Mesothelial cell of epicardium (in vitro differentiated cells): ENCODE measurements around the gene NF1. TPM values are rescaled to one million over a fixed set of nuclear protein-coding genes. Genes with fewer than 3 reads are reported as not detected.

Experiments used
- DNase-seq, 2 experiments: peaks; one replicate each; pipeline ENCODE4 v3.0.0; 2021; ENCODE audit warnings: low spot score in 2 of 2; ENCODE audit not compliant: unreplicated experiment in 2 of 2
- H3K27ac Mint-ChIP-seq: 2 replicates; pipeline ENCODE4 v1.8.0; 2021; ENCODE audit warnings: mixed read lengths
- H3K27me3 Mint-ChIP-seq: 2 replicates; pipeline ENCODE4 v1.8.0; 2021; ENCODE audit warnings: low read depth, mixed read lengths
- H3K36me3 Mint-ChIP-seq: 2 replicates; pipeline ENCODE4 v1.8.0; 2021; ENCODE audit warnings: mixed read lengths
- H3K4me1 Mint-ChIP-seq: 2 replicates; pipeline ENCODE4 v1.8.0; 2021; ENCODE audit warnings: mixed read lengths
- H3K4me3 Mint-ChIP-seq: 2 replicates; pipeline ENCODE4 v1.8.0; 2021; ENCODE audit warnings: mild to moderate bottlenecking, moderate library complexity, mixed read lengths
- H3K9me3 Mint-ChIP-seq: 2 replicates; pipeline ENCODE4 v1.8.0; 2021; ENCODE audit warnings: mixed read lengths
- CTCF ChIP-seq: fragments of 200-600 bp; sonication (generic); IDR thresholded peaks from one replicate; pipeline ENCODE4 v1.5.0; 2021; ENCODE audit warnings: antibody characterized with exemption; ENCODE audit not compliant: unreplicated experiment
- total RNA-seq: library from RNA; stranded (reverse); gene quantifications from 3 replicates; pipeline ENCODE4 v1.2.1, GENCODE V29; 2021

The NF1 gene
- total RNA-seq, 1 donor from 2014 or later, result 104 TPM

DNA sequence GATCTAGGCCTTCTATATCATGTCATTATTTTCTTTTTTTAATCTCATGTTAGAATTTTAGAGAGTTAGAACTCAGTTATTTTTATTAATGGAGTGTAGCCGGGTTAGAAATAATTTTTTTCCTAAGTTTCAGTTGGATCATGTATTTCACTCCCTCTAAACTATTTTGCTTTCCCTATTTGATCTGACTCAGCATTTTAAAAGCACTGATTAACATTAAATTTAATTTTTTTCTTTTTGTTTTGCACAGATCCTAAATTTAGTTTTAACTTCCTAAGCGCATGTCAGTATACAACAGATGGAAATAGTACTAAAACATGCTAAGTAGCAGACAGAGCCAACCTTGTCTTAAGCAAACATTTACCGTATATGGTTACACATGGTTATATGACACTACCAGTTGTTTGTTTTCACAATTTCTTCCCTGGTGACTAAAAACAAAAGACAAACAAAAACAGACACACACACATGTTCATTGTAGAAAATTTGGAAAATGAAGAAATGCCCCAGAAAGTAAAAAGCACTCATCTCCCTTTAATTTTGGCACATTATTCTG is 263.1 kb downstream of the NF1 start:
- H3K4me1 Mint-ChIP-seq, result no peaks in the 10 kb centered on the region
- H3K27ac Mint-ChIP-seq, result no peak overlapping the region
- H3K36me3 Mint-ChIP-seq, result peaks cover 35% of the 10 kb centered on the region
- TF ChIP-seq CTCF, result no peak
- H3K27me3 Mint-ChIP-seq, result no peaks in the 10 kb centered on the region
- H3K9me3 Mint-ChIP-seq, result no peaks in the 10 kb centered on the region
- no peak for DNase-seq
- H3K4me3 Mint-ChIP-seq, result no peak overlapping the region

DNA sequence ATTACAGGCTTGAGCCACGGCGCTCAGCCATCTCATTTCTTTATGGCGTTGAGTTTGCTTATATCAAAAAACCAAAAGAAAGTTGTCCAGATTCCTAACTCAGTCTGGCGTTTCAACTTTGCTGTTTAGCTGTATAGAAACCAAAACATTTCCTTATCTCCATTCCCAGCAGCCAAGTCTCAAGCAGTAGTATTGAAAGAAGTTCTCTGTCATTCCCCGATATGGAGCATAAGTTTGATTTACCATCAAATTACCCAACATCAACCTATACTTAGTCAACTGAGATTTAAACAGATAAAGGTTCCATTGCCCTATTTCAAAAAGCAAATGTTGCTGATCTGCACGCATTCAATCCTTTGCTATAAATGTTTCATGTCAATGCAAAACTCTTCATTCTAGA is 269.2 kb downstream of the NF1 start:
- Mint-ChIP-seq H3K4me1 (no peaks in the 10 kb centered on the region), H3K4me3 (no peak overlapping the region), H3K36me3 (peaks cover 24% of the 10 kb centered on the region), H3K9me3 (no peaks in the 10 kb centered on the region), H3K27ac (no peak overlapping the region), H3K27me3 (no peaks in the 10 kb centered on the region)
- no peak for DNase-seq
- no peak for TF ChIP-seq CTCF

DNA sequence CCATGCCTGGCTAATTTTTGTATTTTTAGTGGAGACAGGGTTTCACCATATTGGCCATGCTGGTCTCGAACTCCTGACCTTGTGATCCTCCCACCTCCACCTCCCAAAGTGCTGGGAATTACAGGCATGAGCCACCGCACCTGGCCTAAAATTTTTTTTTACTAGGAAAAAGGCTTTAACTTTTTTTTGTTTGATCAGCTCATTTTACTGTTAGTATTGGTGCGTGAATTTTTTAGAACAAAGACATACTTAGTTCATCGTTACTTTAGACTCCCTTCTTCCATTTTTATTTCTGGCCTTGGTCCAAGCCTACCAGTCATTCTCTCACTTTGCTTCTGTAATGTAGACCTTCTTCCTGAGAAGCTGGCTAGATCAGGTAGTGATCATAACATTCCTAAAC is 271.3 kb downstream of the NF1 start:
- Mint-ChIP-seq H3K27me3 (no peaks in the 10 kb centered on the region), H3K9me3 (no peaks in the 10 kb centered on the region), H3K27ac (no peak overlapping the region), H3K4me3 (no peak overlapping the region), H3K36me3 (peaks cover 20% of the 10 kb centered on the region), H3K4me1 (peaks cover 4% of the 10 kb centered on the region)
- TF ChIP-seq CTCF, result no peak
- DNase-seq, result no peak

- DNase-seq, result no peak
- Mint-ChIP-seq H3K4me3 (no peak overlapping the region), H3K4me1 (peaks cover 18% of the 10 kb centered on the region), H3K9me3 (no peaks in the 10 kb centered on the region), H3K27me3 (no peaks in the 10 kb centered on the region), H3K27ac (peak overlapping the region; percentile 66), H3K36me3 (peaks cover 8% of the 10 kb centered on the region)
- TF ChIP-seq CTCF, result no peak
Observed at GRCh38 chr17:31369266-31369665, 274.5 kb downstream of the NF1 start.

- no peak for DNase-seq
- no peak for TF ChIP-seq CTCF
- Mint-ChIP-seq H3K27ac (peak overlapping the region; percentile 30), H3K4me3 (no peak overlapping the region), H3K36me3 (peaks cover 10% of the 10 kb centered on the region), H3K4me1 (peaks cover 18% of the 10 kb centered on the region), H3K27me3 (no peaks in the 10 kb centered on the region), H3K9me3 (no peaks in the 10 kb centered on the region)
Observed at GRCh38 chr17:31371511-31372097, 276.8 kb downstream of the NF1 start.
